Measurements from ENCODE around the gene ERC2.

ERC2 gene

DNA sequence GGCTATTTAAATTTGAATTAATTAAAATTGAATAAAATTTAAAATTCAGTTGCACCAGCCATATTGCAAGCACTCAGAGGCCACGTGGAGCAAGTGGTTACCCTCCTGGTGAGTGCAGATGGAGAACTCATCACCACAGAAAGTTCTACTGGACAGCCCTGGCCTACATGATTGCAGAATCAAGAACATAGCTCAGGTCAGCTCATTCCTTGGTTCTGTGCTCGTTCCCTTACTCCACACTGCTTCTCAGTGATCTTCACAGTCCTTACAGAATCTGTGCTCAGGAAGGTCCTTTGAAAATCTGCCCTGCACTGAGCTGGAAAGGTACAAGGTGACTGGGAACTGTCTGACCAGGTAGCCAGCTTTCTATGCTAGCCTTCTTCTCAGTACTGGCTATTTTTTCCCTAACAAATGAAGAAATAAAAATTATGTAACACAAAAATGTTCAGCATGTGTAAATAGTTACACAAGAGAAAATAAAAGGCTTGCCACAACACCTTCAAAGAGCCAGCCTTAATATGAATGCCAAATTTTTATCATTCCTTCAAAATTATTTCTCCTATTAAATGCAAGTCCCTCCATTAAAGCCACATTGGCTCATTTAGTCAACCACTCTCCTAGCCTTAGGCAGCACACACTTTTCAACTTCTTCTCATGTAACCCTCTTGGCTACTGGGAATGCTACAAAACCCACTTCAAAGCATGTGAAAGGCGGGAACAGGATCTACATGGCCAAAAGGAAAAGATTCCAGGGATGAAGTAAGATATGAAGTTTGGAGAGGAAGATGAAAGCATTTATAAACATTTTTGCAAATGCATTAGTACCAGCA, 654.8 kb downstream of the ERC2 start:
- no peak for ATAC-seq
- TF ChIP-seq, protein P1, sequence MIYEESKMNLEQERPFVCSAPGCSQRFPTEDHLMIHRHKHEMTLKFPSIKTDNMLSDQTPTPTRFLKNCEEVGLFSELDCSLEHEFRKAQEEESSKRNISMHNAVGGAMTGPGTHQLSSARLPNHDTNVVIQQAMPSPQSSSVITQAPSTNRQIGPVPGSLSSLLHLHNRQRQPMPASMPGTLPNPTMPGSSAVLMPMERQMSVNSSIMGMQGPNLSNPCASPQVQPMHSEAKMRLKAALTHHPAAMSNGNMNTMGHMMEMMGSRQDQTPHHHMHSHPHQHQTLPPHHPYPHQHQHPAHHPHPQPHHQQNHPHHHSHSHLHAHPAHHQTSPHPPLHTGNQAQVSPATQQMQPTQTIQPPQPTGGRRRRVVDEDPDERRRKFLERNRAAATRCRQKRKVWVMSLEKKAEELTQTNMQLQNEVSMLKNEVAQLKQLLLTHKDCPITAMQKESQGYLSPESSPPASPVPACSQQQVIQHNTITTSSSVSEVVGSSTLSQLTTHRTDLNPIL (CRISPR knock-in tag; IDR thresholded peaks at IDR 0.05; ENCODE audit: low read depth) = no peak
- TF ChIP-seq ZC3H10 (CRISPR knock-in tag; IDR thresholded peaks at IDR 0.05) = no peak
- no peak for TF ChIP-seq TCF4 (CRISPR knock-in tag; IDR thresholded peaks at IDR 0.05; ENCODE audit: borderline replicate concordance)
- TF ChIP-seq, protein P2, sequence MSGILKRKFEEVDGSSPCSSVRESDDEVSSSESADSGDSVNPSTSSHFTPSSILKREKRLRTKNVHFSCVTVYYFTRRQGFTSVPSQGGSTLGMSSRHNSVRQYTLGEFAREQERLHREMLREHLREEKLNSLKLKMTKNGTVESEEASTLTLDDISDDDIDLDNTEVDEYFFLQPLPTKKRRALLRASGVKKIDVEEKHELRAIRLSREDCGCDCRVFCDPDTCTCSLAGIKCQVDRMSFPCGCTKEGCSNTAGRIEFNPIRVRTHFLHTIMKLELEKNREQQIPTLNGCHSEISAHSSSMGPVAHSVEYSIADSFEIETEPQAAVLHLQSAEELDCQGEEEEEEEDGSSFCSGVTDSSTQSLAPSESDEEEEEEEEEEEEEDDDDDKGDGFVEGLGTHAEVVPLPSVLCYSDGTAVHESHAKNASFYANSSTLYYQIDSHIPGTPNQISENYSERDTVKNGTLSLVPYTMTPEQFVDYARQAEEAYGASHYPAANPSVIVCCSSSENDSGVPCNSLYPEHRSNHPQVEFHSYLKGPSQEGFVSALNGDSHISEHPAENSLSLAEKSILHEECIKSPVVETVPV (CRISPR knock-in tag; IDR thresholded peaks at IDR 0.05) = no peak
- TF ChIP-seq ZFP30 (CRISPR knock-in tag; IDR thresholded peaks at IDR 0.05) = no peak
- TF ChIP-seq ISL1 (CRISPR knock-in tag; IDR thresholded peaks at IDR 0.05) = no peak

DNA sequence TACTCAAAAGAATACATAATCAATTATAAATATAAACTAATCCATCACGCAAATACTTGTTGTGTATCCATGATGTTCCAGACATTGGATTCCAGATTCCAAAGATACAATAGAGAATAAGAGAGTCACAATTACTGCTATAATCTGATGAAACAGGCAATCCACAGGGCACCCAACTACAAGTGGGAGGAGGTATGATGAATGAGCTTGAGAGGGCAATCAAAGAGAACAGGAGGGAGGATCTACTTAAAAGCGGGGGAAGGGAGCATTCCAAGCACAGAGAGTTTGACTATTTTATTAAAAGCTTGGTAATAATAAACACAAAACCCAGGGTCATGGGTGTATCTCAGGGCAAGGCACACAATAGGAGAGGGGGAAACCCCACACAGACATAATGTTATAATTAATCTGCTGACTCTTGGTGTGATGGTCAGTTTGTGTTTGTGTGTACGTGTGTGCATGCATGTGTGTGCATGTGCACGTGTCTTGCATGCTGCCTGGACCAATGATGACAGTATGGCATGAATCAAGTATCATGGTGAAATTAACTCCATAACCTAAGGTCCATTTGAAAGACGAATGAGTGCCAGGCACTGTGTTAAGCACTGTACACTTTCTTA, 655.8 kb downstream of the ERC2 start:
- ATAC-seq = no peak

More for the DNA sequence above, 655.8 kb downstream of the ERC2 start:
- TF ChIP-seq, protein P3, sequence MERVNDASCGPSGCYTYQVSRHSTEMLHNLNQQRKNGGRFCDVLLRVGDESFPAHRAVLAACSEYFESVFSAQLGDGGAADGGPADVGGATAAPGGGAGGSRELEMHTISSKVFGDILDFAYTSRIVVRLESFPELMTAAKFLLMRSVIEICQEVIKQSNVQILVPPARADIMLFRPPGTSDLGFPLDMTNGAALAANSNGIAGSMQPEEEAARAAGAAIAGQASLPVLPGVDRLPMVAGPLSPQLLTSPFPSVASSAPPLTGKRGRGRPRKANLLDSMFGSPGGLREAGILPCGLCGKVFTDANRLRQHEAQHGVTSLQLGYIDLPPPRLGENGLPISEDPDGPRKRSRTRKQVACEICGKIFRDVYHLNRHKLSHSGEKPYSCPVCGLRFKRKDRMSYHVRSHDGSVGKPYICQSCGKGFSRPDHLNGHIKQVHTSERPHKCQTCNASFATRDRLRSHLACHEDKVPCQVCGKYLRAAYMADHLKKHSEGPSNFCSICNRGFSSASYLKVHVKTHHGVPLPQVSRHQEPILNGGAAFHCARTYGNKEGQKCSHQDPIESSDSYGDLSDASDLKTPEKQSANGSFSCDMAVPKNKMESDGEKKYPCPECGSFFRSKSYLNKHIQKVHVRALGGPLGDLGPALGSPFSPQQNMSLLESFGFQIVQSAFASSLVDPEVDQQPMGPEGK (CRISPR knock-in tag; IDR thresholded peaks at IDR 0.05; ENCODE audit: borderline replicate concordance) = no peak
- TF ChIP-seq ZFP30 (CRISPR knock-in tag; IDR thresholded peaks at IDR 0.05) = no peak
- TF ChIP-seq, protein P1 (CRISPR knock-in tag; IDR thresholded peaks at IDR 0.05; ENCODE audit: low read depth) = no peak
- TF ChIP-seq ARNTL (CRISPR knock-in tag; IDR thresholded peaks at IDR 0.05; ENCODE audit: borderline replicate concordance, low read depth) = no peak
- TF ChIP-seq ZNF70 (CRISPR knock-in tag; IDR thresholded peaks at IDR 0.05) = no peak
- TF ChIP-seq, protein P4, sequence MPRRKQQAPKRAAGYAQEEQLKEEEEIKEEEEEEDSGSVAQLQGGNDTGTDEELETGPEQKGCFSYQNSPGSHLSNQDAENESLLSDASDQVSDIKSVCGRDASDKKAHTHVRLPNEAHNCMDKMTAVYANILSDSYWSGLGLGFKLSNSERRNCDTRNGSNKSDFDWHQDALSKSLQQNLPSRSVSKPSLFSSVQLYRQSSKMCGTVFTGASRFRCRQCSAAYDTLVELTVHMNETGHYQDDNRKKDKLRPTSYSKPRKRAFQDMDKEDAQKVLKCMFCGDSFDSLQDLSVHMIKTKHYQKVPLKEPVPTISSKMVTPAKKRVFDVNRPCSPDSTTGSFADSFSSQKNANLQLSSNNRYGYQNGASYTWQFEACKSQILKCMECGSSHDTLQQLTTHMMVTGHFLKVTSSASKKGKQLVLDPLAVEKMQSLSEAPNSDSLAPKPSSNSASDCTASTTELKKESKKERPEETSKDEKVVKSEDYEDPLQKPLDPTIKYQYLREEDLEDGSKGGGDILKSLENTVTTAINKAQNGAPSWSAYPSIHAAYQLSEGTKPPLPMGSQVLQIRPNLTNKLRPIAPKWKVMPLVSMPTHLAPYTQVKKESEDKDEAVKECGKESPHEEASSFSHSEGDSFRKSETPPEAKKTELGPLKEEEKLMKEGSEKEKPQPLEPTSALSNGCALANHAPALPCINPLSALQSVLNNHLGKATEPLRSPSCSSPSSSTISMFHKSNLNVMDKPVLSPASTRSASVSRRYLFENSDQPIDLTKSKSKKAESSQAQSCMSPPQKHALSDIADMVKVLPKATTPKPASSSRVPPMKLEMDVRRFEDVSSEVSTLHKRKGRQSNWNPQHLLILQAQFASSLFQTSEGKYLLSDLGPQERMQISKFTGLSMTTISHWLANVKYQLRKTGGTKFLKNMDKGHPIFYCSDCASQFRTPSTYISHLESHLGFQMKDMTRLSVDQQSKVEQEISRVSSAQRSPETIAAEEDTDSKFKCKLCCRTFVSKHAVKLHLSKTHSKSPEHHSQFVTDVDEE (CRISPR knock-in tag; IDR thresholded peaks at IDR 0.05) = no peak
- no peak for TF ChIP-seq CSDC2 (CRISPR knock-in tag; IDR thresholded peaks at IDR 0.05)
- no peak for TF ChIP-seq BACH2 (CRISPR knock-in tag; IDR thresholded peaks at IDR 0.05; ENCODE audit: borderline replicate concordance)
- no peak for TF ChIP-seq ZNF8 (CRISPR knock-in tag; IDR thresholded peaks at IDR 0.05)
- no peak for TF ChIP-seq ESRRG (CRISPR knock-in tag; IDR thresholded peaks at IDR 0.05)
- TF ChIP-seq SNAI2 (CRISPR knock-in tag; IDR thresholded peaks at IDR 0.05) = no peak
- no peak for TF ChIP-seq GLIS3 (CRISPR knock-in tag; IDR thresholded peaks at IDR 0.05)
- TF ChIP-seq ZC3H10 (CRISPR knock-in tag; IDR thresholded peaks at IDR 0.05) = no peak
- no peak for TF ChIP-seq OSR1 (CRISPR knock-in tag; IDR thresholded peaks at IDR 0.05)
- TF ChIP-seq, protein P5, sequence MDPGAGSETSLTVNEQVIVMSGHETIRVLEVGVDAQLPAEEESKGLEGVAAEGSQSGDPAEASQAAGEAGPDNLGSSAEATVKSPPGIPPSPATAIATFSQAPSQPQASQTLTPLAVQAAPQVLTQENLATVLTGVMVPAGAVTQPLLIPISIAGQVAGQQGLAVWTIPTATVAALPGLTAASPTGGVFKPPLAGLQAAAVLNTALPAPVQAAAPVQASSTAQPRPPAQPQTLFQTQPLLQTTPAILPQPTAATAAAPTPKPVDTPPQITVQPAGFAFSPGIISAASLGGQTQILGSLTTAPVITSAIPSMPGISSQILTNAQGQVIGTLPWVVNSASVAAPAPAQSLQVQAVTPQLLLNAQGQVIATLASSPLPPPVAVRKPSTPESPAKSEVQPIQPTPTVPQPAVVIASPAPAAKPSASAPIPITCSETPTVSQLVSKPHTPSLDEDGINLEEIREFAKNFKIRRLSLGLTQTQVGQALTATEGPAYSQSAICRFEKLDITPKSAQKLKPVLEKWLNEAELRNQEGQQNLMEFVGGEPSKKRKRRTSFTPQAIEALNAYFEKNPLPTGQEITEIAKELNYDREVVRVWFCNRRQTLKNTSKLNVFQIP (CRISPR knock-in tag; IDR thresholded peaks at IDR 0.05; ENCODE audit: borderline replicate concordance, low read depth) = no peak
- TF ChIP-seq ZNF565 (CRISPR knock-in tag; conservative IDR thresholded peaks at IDR 0.05; ENCODE audit: low read depth) = no peak
- no peak for TF ChIP-seq PPARA (CRISPR knock-in tag; IDR thresholded peaks at IDR 0.05; ENCODE audit: borderline replicate concordance)
- TF ChIP-seq, protein P2 (CRISPR knock-in tag; IDR thresholded peaks at IDR 0.05) = no peak
- TF ChIP-seq RARB (CRISPR knock-in tag; IDR thresholded peaks at IDR 0.05) = no peak
- no peak for TF ChIP-seq TOX (CRISPR knock-in tag; IDR thresholded peaks at IDR 0.05; ENCODE audit: borderline replicate concordance)

Data from SK-N-SH treated with all-trans-retinoic acid at 6 μM for 48 hours (cell line).